Right lobe of liver (tissue), 6 donors: ENCODE data around the gene SLC18A3. TPM values are rescaled to one million over a fixed set of nuclear protein-coding genes. Genes with fewer than 3 reads are reported as not detected.

Experiments
- ATAC-seq, 4 donors: fragments of 200-7000 bp; cut with Tn5 transposase; one replicate each; pipeline ENCODE4 v1.9.1; 2020; ENCODE audit warnings: mild to moderate bottlenecking in 4 of 4, moderate library complexity in 4 of 4
- DNase-seq, 3 donors: peaks; one replicate each; pipeline ENCODE4 v3.0.0-alpha.2; 2020
- H3K27ac ChIP-seq, 3 donors: fragments of 200-600 bp; one replicate each; pipeline ENCODE4 v1.8.0; 2022
- H3K27me3 ChIP-seq, 2 donors: fragments of 200-600 bp; one replicate each; pipeline ENCODE4 v1.8.0; 2022
- H3K36me3 ChIP-seq, 4 donors: fragments of 200-600 bp; sonication (generic) in 1 of 4; one replicate each; pipeline versions ENCODE4 v1.5.1 to v1.8.0; 2017 to 2022; ENCODE audit warnings: control low read depth in 1 of 4
- H3K4me1 ChIP-seq, 4 donors: fragments of 200-600 bp; sonication (generic) in 1 of 4; one replicate each; pipeline versions ENCODE4 v1.5.1 to v1.8.0; 2017 to 2022; ENCODE audit warnings: control low read depth in 1 of 4
- H3K4me3 ChIP-seq, 3 donors: fragments of 200-600 bp; one replicate each; pipeline ENCODE4 v1.8.0; 2022
- H3K9me3 ChIP-seq, 4 donors: fragments of 200-600 bp; sonication (generic) in 1 of 4; one replicate each; pipeline versions ENCODE4 v1.5.1 to v1.8.0; 2017 to 2022; ENCODE audit warnings: control low read depth in 1 of 4
- CTCF ChIP-seq, 4 donors: fragments of 200-600 bp in 3 of 4; fragments of 450-650 bp in 1 of 4; IDR thresholded peaks; one replicate each; pipeline versions ENCODE4 v1.5.1 to v1.8.0; 2016 to 2022; ENCODE audit warnings: antibody characterized with exemption in 4 of 4, mild to moderate bottlenecking in 2 of 4
- POLR2A ChIP-seq: fragments of 450-650 bp; IDR thresholded peaks from one replicate; pipeline ENCODE4 v1.6.1; 2017; ENCODE audit warnings: antibody characterized with exemption, mild to moderate bottlenecking
- WGBS: methylation state at CpG from one replicate; pipeline ENCODE4 v1.1.6; 2018; ENCODE audit warnings: low coverage, low lambda C conversion rate; ENCODE audit not compliant: insufficient coverage; ENCODE audit errors: missing lambda C conversion rate; 5-methylcytosine and 5-hydroxymethylcytosine counted together
- intact Hi-C, 2 donors: fragments of 100-400 bp; cut with DNase I; formaldehyde crosslinking; loops; one replicate each; pipeline versions ENCODE4 v1.11.2 to v1.14.1; 2022
- total RNA-seq, 6 experiments: library from RNA; depleted of rRNA in 2 of 6; stranded (reverse); fragments of >200 nt in 2 of 6; fragmentation: NEBNext Ultra II Directional in 3 of 6; extraction: Animal tissue kit (Norgen Biotek cat#: 25700) in 3 of 6; gene quantifications; one replicate each; pipeline versions ENCODE4 v1.1.0 to v1.2.4, GENCODE V29; 2016 to 2023
- donor health status: DM: no; HTN: yes; CAD: no.
- donor health status: DM: no; HTN: no; CAD: no.
- donor health status: DM: no; HTN: no; CAD: no.
- donor health status: DM: no; HTN: yes; CAD: no.
- donor health status: DM: no; HTN: yes; CAD: no.

Gene SLC18A3
- total RNA-seq, 6 experiments from 2014 or later: not detected

GRCh38 chr10:49585387-49585786, 24.7 kb upstream of the SLC18A3 start:
- H3K27me3 ChIP-seq: no peaks in the 10 kb centered on the region
- intact Hi-C loops: no loop called here
- no peaks in the 10 kb centered on the region for H3K4me1 ChIP-seq
- H3K4me3 ChIP-seq: no peak overlapping the region
- TF ChIP-seq POLR2A (no peak), CTCF (IDR thresholded peaks at IDR 0.05) (no peak)
- no peaks in the 10 kb centered on the region for H3K36me3 ChIP-seq
- ATAC-seq (no peak), DNase-seq (no peak)
- H3K9me3 ChIP-seq: no peaks in the 10 kb centered on the region
- H3K27ac ChIP-seq: no peak overlapping the region

- intact Hi-C loops: no loop called here
Observed at GRCh38 chr10:49587981-49588380, 22.1 kb upstream of the SLC18A3 start.

DNA sequence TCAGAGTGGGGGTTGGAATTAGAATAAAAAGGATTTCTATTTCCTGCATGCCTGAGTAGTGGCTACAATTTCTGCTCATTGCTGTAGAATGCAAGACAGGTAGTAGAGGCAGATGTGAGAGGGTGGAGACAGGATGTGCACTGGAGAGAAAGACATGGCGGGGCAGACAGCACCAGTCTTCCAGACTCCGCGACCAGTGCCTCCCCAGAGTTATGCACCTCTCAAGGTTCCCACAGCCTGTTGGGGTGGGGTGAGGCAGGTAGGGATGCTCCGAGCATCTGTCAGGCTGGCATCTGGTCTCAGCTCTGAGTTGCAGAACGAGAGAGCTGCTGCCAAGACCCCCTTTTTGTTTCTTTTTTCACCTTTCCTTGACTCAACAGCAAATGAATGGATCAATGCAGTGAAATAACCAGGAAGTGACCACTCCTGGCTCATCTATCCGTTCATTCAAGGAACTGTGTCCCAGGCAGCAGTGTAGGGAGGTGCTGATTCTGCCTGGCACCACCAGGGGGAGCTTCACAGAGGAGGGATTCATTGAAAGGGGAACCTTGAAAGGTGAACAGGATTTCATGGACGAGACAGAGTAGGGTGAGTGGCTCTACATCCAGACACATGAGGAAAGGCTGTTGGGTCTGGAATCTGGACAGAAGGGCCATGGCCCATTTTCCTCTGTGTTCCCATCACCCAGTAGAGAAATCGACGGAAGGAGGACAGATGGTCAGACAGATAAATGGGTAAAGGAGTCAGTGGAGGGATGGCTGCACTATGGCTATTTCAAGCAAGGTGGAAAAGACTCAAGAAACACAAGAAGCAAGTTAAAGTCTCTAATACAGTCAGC, 17.2 kb upstream of the SLC18A3 start:
- intact Hi-C loops: loop anchor here (10.0 kb wide), 1 partner anchor 192 kb away; no protein-coding TSS in a partner anchor
- no peak overlapping the region for H3K4me3 ChIP-seq
- DNase-seq: peak in 2 of 3 donors; percentile 68 to 71
- WGBS: 7% methylated on average over 5 of the region's 9 CpGs
- ATAC-seq: peak; percentile 88 to 95 (median 90)
- peak; percentile 72 to 95 (median 95) for TF ChIP-seq CTCF (IDR thresholded peaks at IDR 0.05)
- no peak for TF ChIP-seq POLR2A
- no peaks in the 10 kb centered on the region for H3K4me1 ChIP-seq
- no peaks in the 10 kb centered on the region for H3K27me3 ChIP-seq
- H3K27ac ChIP-seq: no peak overlapping the region
- H3K36me3 ChIP-seq: no peaks in the 10 kb centered on the region
- no peaks in the 10 kb centered on the region for H3K9me3 ChIP-seq

More at GRCh38 chr10:49587981-49588380, 22.1 kb upstream of the SLC18A3 start:
- Histone ChIP-seq H3K4me1 (no peaks in the 10 kb centered on the region), H3K36me3 (no peaks in the 10 kb centered on the region), H3K9me3 (no peaks in the 10 kb centered on the region), H3K4me3 (no peak overlapping the region), H3K27me3 (no peaks in the 10 kb centered on the region), H3K27ac (no peak overlapping the region)
- DNase-seq (no peak), ATAC-seq (no peak)
- 90% methylated on average over 3 of the region's 4 CpGs for WGBS
- TF ChIP-seq CTCF (IDR thresholded peaks at IDR 0.05) (no peak), POLR2A (no peak)

DNA sequence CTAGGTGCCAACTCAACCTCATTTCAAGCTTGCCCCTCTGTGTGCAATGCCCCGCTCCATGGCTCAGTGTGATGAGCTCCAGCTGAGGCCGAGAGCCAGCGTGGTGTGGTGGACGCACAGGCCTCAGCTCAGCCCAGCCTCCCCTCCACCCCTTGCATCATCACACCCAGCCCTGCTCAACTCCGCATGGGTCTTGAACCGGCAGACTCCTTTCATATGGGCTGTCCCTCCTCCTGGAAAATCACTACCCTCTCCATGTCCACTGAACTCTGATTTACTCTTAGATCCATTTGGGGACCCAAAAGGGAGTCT, 16.6 kb upstream of the SLC18A3 start:
- ATAC-seq: no peak
- 100% methylated on average over 1 of the region's 6 CpGs for WGBS
- intact Hi-C loops: loop anchor here (10.0 kb wide), 1 partner anchor 191 kb away; no protein-coding TSS in a partner anchor

More for the DNA sequence above, 16.6 kb upstream of the SLC18A3 start:
- Histone ChIP-seq H3K9me3 (no peaks in the 10 kb centered on the region), H3K27me3 (no peaks in the 10 kb centered on the region), H3K4me1 (no peaks in the 10 kb centered on the region), H3K27ac (no peak overlapping the region), H3K4me3 (no peak overlapping the region), H3K36me3 (no peaks in the 10 kb centered on the region)
- no peak for DNase-seq
- TF ChIP-seq POLR2A: no peak
- no peak for TF ChIP-seq CTCF (IDR thresholded peaks at IDR 0.05)
